ENCODE results near the gene ART5. TPM values are rescaled to one million over a fixed set of nuclear protein-coding genes. Genes with fewer than 3 reads are reported as not detected.

The ART5 gene, protein sequence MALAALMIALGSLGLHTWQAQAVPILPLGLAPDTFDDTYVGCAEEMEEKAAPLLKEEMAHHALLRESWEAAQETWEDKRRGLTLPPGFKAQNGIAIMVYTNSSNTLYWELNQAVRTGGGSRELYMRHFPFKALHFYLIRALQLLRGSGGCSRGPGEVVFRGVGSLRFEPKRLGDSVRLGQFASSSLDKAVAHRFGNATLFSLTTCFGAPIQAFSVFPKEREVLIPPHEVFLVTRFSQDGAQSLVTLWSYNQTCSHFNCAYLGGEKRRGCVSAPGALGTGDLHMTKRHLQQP
- not detected in 2 replicates for total RNA-seq

DNA sequence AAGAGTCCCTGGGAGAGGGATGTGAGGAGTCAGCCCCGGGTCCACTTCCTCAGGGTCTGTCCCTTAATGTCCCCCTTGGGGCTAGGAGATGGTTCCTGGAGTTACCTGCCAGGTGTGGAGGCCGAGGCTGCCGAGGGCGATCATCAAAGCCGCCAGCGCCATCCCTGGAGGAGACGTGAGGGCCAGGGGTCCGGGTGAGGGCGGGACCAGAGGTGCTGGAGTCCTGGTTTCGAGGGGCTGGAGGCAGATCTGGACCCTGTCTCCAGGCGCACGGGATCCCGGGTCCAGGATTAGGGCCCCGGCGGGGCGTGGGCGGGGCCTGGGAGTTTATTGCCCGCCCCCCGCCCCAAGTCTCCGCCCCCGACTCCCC, at the start of gene ART5:
ART5 (minus strand) TSS at position 292 of the 370 bp plus-strand sequence; CDS start at position 162, 130 bp downstream.

GRCh38 chr11:3671334-3672254, 29.8 kb upstream of the ART5 start, which contains the start of gene CHRNA10:
TSS of gene CHRNA10 (minus strand) at chr11:3671384. CDS start at chr11:3671312, 72 bp downstream.

GRCh38 chr11:3644817-3645235, 3.0 kb upstream of the ART5 start, which contains the start of gene ART1:
TSS of gene ART1 (plus strand) at chr11:3645128. CDS start at chr11:3659214, 14,086 bp downstream.

Other genes starting within 250 kb of the ART5 start
- gene ART1, start 3.1 kb upstream of the ART5 start, total RNA-seq, result not detected in 2 replicates
- 0.29 and 0.50 TPM in 2 replicates for gene CHRNA10, start 29.4 kb upstream of the ART5 start, total RNA-seq
- gene NUP98, start 155.6 kb upstream of the ART5 start, total RNA-seq, result 100 and 161 TPM in 2 replicates
- 13.4 and 25.8 TPM in 2 replicates for gene PGAP2, start 166.6 kb upstream of the ART5 start, total RNA-seq
- 17.5 and 21.7 TPM in 2 replicates for gene RHOG, start 199.0 kb upstream of the ART5 start, total RNA-seq
- gene STIM1, start 213.7 kb upstream of the ART5 start, total RNA-seq, result 31.0 and 44.7 TPM in 2 replicates